Neural cell (in vitro differentiated cells): ENCODE data around the gene PHIP. TPM values are rescaled to one million over a fixed set of nuclear protein-coding genes. Genes with fewer than 3 reads are reported as not detected.

ENCODE experiments used
- H2AFZ ChIP-seq: fragments of 200-600, 300-800 bp; sonication (generic), shearing (Covaris generic); 2 replicates; pipeline ENCODE4 v1.6.0; 2014; ENCODE audit warnings: low read depth, mild to moderate bottlenecking, antibody characterized with exemption, low read length, moderate library complexity
- H3F3A ChIP-seq: fragments of 200-600 bp; shearing (Covaris generic); 2 replicates; pipeline ENCODE4 v1.6.1; 2016; ENCODE audit warnings: mild to moderate bottlenecking, moderate library complexity, mixed read lengths, antibody characterized with exemption, low read length; ENCODE audit not compliant: insufficient read depth, poor library complexity, severe bottlenecking
- H3K27ac ChIP-seq: fragments of 200-600, 300-800 bp; sonication (generic), shearing (Covaris generic); 2 replicates; pipeline ENCODE4 v1.5.1; 2014; ENCODE audit warnings: mild to moderate bottlenecking, low read length, moderate library complexity
- H3K27me3 ChIP-seq: fragments of 300-800, 200-600 bp; sonication (generic), shearing (Covaris generic); 2 replicates; pipeline ENCODE4 v1.6.0; 2014; ENCODE audit warnings: mild to moderate bottlenecking, low read depth, low read length, moderate library complexity; ENCODE audit not compliant: insufficient read depth
- H3K36me3 ChIP-seq: fragments of 300-800, 200-600 bp; sonication (generic), shearing (Covaris generic); 2 replicates; pipeline ENCODE4 v1.5.1; 2014; ENCODE audit warnings: mild to moderate bottlenecking, antibody characterized with exemption, low read length, moderate library complexity; ENCODE audit not compliant: insufficient read depth
- H3K4me2 ChIP-seq: fragments of 300-800, 200-600 bp; sonication (generic), shearing (Covaris generic); 2 replicates; pipeline ENCODE4 v1.6.0; 2014; ENCODE audit warnings: mild to moderate bottlenecking, low read length
- H3K4me3 ChIP-seq: fragments of 300-800, 200-600 bp; sonication (generic), shearing (Covaris generic); 2 replicates; pipeline ENCODE4 v1.5.1; 2014; ENCODE audit warnings: mild to moderate bottlenecking, low read length, moderate library complexity
- H3K79me2 ChIP-seq: fragments of 200-600 bp; shearing (Covaris generic); replicated peaks from 2 replicates; pipeline ENCODE4 v1.6.0; 2014; ENCODE audit warnings: mild to moderate bottlenecking, low read length, moderate library complexity; ENCODE audit not compliant: insufficient read depth
- H3K9ac ChIP-seq: fragments of 300-800, 200-600 bp; sonication (generic), shearing (Covaris generic); 2 replicates; pipeline ENCODE4 v1.6.1; 2016; ENCODE audit warnings: mild to moderate bottlenecking, low read length, mixed read lengths
- H3K9me2 ChIP-seq: fragments of 200-600 bp; shearing (Covaris generic); 2 replicates; pipeline ENCODE4 v1.6.1; 2016; ENCODE audit warnings: mild to moderate bottlenecking, low read length, mixed read lengths; ENCODE audit not compliant: insufficient read depth
- H3K9me3 ChIP-seq: fragments of 200-600, 300-800 bp; sonication (generic), shearing (Covaris generic); 2 replicates; pipeline ENCODE4 v1.6.1; 2016; ENCODE audit warnings: mild to moderate bottlenecking, mixed run types, low read length, moderate library complexity, mixed read lengths
- H4K20me1 ChIP-seq: fragments of 200-600 bp; shearing (Covaris generic); 2 replicates; pipeline ENCODE4 v1.6.1; 2016; ENCODE audit warnings: mild to moderate bottlenecking, mixed run types; ENCODE audit not compliant: insufficient read depth
- CTCF ChIP-seq: fragments of 450-650 bp; IDR thresholded peaks from 2 replicates; pipeline ENCODE4 v1.5.1; 2014; ENCODE audit warnings: antibody characterized with exemption, mild to moderate bottlenecking, moderate library complexity; ENCODE audit not compliant: poor library complexity, severe bottlenecking
- EP300 ChIP-seq: fragments of 450-650 bp; conservative IDR thresholded peaks from 2 replicates; pipeline ENCODE4 v1.6.1; 2014; ENCODE audit warnings: antibody characterized with exemption, mild to moderate bottlenecking, moderate library complexity; ENCODE audit not compliant: poor library complexity, severe bottlenecking
- EZH2 ChIP-seq: fragments of 200-600, 300-800 bp; shearing (Covaris generic), sonication (generic); IDR thresholded peaks from 2 replicates; pipeline ENCODE4 v1.6.1; 2014; ENCODE audit warnings: antibody characterized with exemption, low read length, borderline replicate concordance, mild to moderate bottlenecking; ENCODE audit not compliant: insufficient read depth, poor library complexity, severe bottlenecking
- MXI1 ChIP-seq: fragments of 450-650 bp; conservative IDR thresholded peaks from 2 replicates; pipeline ENCODE4 v1.6.1; 2014; ENCODE audit warnings: antibody characterized with exemption, mild to moderate bottlenecking; ENCODE audit not compliant: poor library complexity, severe bottlenecking
- POLR2AphosphoS5 ChIP-seq: IDR thresholded peaks from 2 replicates; pipeline ENCODE4 v1.6.1; 2012
- RAD21 ChIP-seq: fragments of 450-650 bp; conservative IDR thresholded peaks from 2 replicates; pipeline ENCODE4 v1.6.1; 2014; ENCODE audit warnings: antibody characterized with exemption, mild to moderate bottlenecking, moderate library complexity
- SMC3 ChIP-seq: fragments of 450-650 bp; conservative IDR thresholded peaks from 2 replicates; pipeline ENCODE4 v1.6.1; 2014; ENCODE audit warnings: antibody characterized with exemption, mild to moderate bottlenecking, moderate library complexity; ENCODE audit not compliant: poor library complexity
- TAF1 ChIP-seq: IDR thresholded peaks from 2 replicates; pipeline ENCODE4 v1.6.1; 2012; ENCODE audit warnings: low read depth
- polyA plus RNA-seq: library from polyadenylated mRNA; depleted of rRNA; stranded (reverse); fragments of >200 nt; gene quantifications from 2 replicates; pipeline ENCODE4 v1.2.3, GENCODE V29; 2014
- TF ChIP-seq, protein P1 (sequence below): IDR thresholded peaks from 2 replicates; pipeline ENCODE4 v1.6.1; 2012; ENCODE audit warnings: borderline replicate concordance

Gene PHIP
- polyA plus RNA-seq, 1 donor from 2014 or later = 50.8 TPM

- Histone ChIP-seq H3K27me3 (no peaks in the 10 kb centered on the region), H3K79me2 (peaks cover 4% of the 10 kb centered on the region), H3K4me2 (no peak overlapping the region), H2AFZ (no peak overlapping the region), H3K9ac (no peak overlapping the region), H3F3A (no peaks in the 10 kb centered on the region), H3K36me3 (no peaks in the 10 kb centered on the region), H4K20me1 (no peaks in the 10 kb centered on the region), H3K9me2 (no peaks in the 10 kb centered on the region), H3K9me3 (no peaks in the 10 kb centered on the region), H3K27ac (no peak overlapping the region), H3K4me3 (no peak overlapping the region)
- TF ChIP-seq TAF1 (no peak), SMC3 (no peak), CTCF (no peak), POLR2AphosphoS5 (no peak), EZH2 (no peak), RAD21 (no peak), MXI1 (no peak), EP300 (no peak)
- TF ChIP-seq, protein P1, sequence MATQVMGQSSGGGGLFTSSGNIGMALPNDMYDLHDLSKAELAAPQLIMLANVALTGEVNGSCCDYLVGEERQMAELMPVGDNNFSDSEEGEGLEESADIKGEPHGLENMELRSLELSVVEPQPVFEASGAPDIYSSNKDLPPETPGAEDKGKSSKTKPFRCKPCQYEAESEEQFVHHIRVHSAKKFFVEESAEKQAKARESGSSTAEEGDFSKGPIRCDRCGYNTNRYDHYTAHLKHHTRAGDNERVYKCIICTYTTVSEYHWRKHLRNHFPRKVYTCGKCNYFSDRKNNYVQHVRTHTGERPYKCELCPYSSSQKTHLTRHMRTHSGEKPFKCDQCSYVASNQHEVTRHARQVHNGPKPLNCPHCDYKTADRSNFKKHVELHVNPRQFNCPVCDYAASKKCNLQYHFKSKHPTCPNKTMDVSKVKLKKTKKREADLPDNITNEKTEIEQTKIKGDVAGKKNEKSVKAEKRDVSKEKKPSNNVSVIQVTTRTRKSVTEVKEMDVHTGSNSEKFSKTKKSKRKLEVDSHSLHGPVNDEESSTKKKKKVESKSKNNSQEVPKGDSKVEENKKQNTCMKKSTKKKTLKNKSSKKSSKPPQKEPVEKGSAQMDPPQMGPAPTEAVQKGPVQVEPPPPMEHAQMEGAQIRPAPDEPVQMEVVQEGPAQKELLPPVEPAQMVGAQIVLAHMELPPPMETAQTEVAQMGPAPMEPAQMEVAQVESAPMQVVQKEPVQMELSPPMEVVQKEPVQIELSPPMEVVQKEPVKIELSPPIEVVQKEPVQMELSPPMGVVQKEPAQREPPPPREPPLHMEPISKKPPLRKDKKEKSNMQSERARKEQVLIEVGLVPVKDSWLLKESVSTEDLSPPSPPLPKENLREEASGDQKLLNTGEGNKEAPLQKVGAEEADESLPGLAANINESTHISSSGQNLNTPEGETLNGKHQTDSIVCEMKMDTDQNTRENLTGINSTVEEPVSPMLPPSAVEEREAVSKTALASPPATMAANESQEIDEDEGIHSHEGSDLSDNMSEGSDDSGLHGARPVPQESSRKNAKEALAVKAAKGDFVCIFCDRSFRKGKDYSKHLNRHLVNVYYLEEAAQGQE = no peak
Observed at GRCh38 chr6:79009819-79010218, 68.2 kb downstream of the PHIP start.

DNA sequence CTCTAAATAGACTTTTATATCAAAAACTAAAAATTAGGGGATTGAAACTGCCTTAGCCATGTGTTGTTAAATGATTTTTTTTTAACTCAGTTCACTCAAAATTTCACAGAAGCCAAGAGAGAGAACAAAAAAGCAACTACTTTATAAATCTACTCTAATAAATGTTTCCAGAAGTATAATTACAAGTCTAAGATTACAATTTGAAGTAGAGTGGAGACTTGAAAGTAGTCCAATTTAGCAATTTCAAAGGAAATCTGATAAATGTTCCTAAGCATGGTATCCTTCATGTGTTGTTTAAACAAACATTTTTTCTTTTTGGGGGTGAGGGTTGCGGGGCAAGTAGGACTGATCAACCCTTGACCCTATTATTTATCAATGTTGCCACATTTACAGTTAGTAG lies 72.6 kb downstream of the PHIP start:
- H4K20me1 ChIP-seq = no peaks in the 10 kb centered on the region
- H3K27me3 ChIP-seq = no peaks in the 10 kb centered on the region
- no peaks in the 10 kb centered on the region for H3K9me2 ChIP-seq
- no peak overlapping the region for H3K4me2 ChIP-seq
- TF ChIP-seq EZH2 (no peak), POLR2AphosphoS5 (no peak)
- TF ChIP-seq, protein P1 = no peak
- no peak overlapping the region for H3K27ac ChIP-seq
- H3F3A ChIP-seq = no peaks in the 10 kb centered on the region
- no peak overlapping the region for H3K9ac ChIP-seq
- H2AFZ ChIP-seq = no peak overlapping the region
- no peaks in the 10 kb centered on the region for H3K9me3 ChIP-seq
- H3K4me3 ChIP-seq = no peak overlapping the region
- H3K36me3 ChIP-seq = peaks cover 5% of the 10 kb centered on the region
- H3K79me2 ChIP-seq = no peaks in the 10 kb centered on the region
